ENCODE measurements around the gene CRIP2.

Gene CRIP2

GRCh38 chr14:105476097-105476830, 1.6 kb downstream of the CRIP2 start:
- ChIA-PET POLR2A (no interaction called here), CTCF (interaction anchor here (1.5 kb wide), 1 partner anchor 14 kb away, joined by 4 read pairs; no protein-coding TSS in a partner anchor)
- no peak overlapping the region; the same call in 1 of the 2 replicates for H3K4me3 ChIP-seq (ENCODE audit: low read depth, low read length)
- DNase-seq (ENCODE audit: low read depth, low spot score), result no peak
- TF ChIP-seq CTCF (IDR thresholded peaks at IDR 0.05; ENCODE audit: insufficient read depth, low read length, missing control alignments), result no peak

- H3K4me3 ChIP-seq (ENCODE audit: low read depth, low read length), result no peak overlapping the region
- DNase-seq (ENCODE audit: low read depth, low spot score), result no peak
- no peak for TF ChIP-seq CTCF (IDR thresholded peaks at IDR 0.05; ENCODE audit: insufficient read depth, low read length, missing control alignments)
- ChIA-PET CTCF (interaction anchor here (1.1 to 1.5 kb wide), 2 partner anchors 9 to 13 kb away, joined by 3 to 4 read pairs; no protein-coding TSS in a partner anchor), POLR2A (no interaction called here)
Observed at GRCh38 chr14:105476831-105477659, 2.4 kb downstream of the CRIP2 start.

- H3K4me3 ChIP-seq (ENCODE audit: low read depth, low read length), result no peak overlapping the region
- ChIA-PET POLR2A (no interaction called here), CTCF (interaction anchor here (1.1 to 2.0 kb wide), 2 partner anchors 8 to 12 kb away, joined by 3 to 8 read pairs; no protein-coding TSS in a partner anchor)
- TF ChIP-seq CTCF (IDR thresholded peaks at IDR 0.05; ENCODE audit: insufficient read depth, low read length, missing control alignments), result no peak
- no peak for DNase-seq (ENCODE audit: low read depth, low spot score)
Observed at GRCh38 chr14:105477660-105478397, 3.2 kb downstream of the CRIP2 start.

GRCh38 chr14:105478398-105479251, 4.0 kb downstream of the CRIP2 start:
- H3K4me3 ChIP-seq (ENCODE audit: low read depth, low read length), result no peak overlapping the region
- POLR2A ChIA-PET, result no interaction called here
- DNase-seq (ENCODE audit: low read depth, low spot score), result no peak
- TF ChIP-seq CTCF (IDR thresholded peaks at IDR 0.05; ENCODE audit: insufficient read depth, low read length, missing control alignments), result no peak
- CTCF ChIA-PET, result interaction anchor here (2.0 kb wide), 1 partner anchor 11 kb away, joined by 8 read pairs; no protein-coding TSS in a partner anchor

GRCh38 chr14:105479431-105480158, 5.0 kb downstream of the CRIP2 start:
- TF ChIP-seq CTCF (IDR thresholded peaks at IDR 0.05; ENCODE audit: insufficient read depth, low read length, missing control alignments), result no peak
- H3K4me3 ChIP-seq (ENCODE audit: low read depth, low read length), result no peak overlapping the region
- ChIA-PET POLR2A (no interaction called here), CTCF (interaction anchor here (1.2 to 3.2 kb wide), 6 partner anchors 10 to 106 kb away, joined by 4 to 15 read pairs (median 8); no protein-coding TSS in a partner anchor)
- no peak for DNase-seq (ENCODE audit: low read depth, low spot score)
